ENCODE data around the gene RHAG. TPM values are rescaled to one million over a fixed set of nuclear protein-coding genes. Genes with fewer than 3 reads are reported as not detected.
"Not testable (repeated sequence)": the region's sequence is repeated elsewhere in the genome, so short reads cannot be mapped to it uniquely, and the experiment has no call there.

RHAG gene
- total RNA-seq, 1 experiment from 2014 or later = not detected

DNA sequence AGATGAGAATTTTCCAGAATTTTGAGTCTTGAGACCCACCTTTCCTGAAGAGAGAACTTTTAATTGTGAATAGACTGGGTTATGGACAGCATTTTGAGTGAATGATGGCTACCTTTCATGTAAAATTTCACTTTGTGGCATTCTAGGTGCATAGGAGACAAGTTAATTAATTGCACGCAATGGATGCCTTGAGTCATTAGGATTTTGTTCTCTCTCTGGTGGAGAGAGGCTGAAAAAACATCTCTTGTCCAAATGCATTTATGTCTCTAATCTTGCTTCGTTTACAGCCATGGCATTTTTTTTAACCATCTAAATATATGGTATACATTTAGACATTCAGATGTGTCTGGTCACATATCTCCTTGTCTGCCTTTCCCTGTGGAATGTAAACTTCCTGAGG is 3.1 kb downstream of the RHAG start:
- no TSS peak for BruUV-seq (replicated peaks)
- TF ChIP-seq, protein P1, sequence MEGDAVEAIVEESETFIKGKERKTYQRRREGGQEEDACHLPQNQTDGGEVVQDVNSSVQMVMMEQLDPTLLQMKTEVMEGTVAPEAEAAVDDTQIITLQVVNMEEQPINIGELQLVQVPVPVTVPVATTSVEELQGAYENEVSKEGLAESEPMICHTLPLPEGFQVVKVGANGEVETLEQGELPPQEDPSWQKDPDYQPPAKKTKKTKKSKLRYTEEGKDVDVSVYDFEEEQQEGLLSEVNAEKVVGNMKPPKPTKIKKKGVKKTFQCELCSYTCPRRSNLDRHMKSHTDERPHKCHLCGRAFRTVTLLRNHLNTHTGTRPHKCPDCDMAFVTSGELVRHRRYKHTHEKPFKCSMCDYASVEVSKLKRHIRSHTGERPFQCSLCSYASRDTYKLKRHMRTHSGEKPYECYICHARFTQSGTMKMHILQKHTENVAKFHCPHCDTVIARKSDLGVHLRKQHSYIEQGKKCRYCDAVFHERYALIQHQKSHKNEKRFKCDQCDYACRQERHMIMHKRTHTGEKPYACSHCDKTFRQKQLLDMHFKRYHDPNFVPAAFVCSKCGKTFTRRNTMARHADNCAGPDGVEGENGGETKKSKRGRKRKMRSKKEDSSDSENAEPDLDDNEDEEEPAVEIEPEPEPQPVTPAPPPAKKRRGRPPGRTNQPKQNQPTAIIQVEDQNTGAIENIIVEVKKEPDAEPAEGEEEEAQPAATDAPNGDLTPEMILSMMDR (IDR thresholded peaks at IDR 0.05; ENCODE audit: unreplicated experiment) = no peak
- CTCF ChIA-PET = no interaction called here
- Mint-ChIP-seq H3K4me3 (ENCODE audit: low read depth, unreplicated experiment) (no peak overlapping the region), H3K36me3 (ENCODE audit: insufficient read depth, unreplicated experiment) (no peaks in the 10 kb centered on the region), H3K9me3 (ENCODE audit: low read depth, unreplicated experiment) (peaks cover under 1% of the 10 kb centered on the region), H3K4me1 (ENCODE audit: low read depth, unreplicated experiment) (peaks cover 10% of the 10 kb centered on the region), H3K27ac (ENCODE audit: unreplicated experiment) (no peak overlapping the region), H3K27me3 (ENCODE audit: unreplicated experiment) (no peaks in the 10 kb centered on the region)
- DNase-seq = no peak
- intact Hi-C loops (cut with micrococcal nuclease; ENCODE audit: unreplicated experiment) = no loop called here

- no peaks in the 10 kb centered on the region for H3K27me3 Mint-ChIP-seq (ENCODE audit: unreplicated experiment)
- DNase-seq = no peak
- no TSS peak for BruUV-seq (replicated peaks)
- intact Hi-C loops (cut with micrococcal nuclease; ENCODE audit: unreplicated experiment) = no loop called here
- CTCF ChIA-PET = interaction anchor here (0.6 kb wide), 1 partner anchor 20 kb away, joined by 3 read pairs; no protein-coding TSS in a partner anchor
- peaks cover 10% of the 10 kb centered on the region for H3K4me1 Mint-ChIP-seq (ENCODE audit: low read depth, unreplicated experiment)
- H3K27ac Mint-ChIP-seq (ENCODE audit: unreplicated experiment) = no peak overlapping the region
- no peak overlapping the region for H3K4me3 Mint-ChIP-seq (ENCODE audit: low read depth, unreplicated experiment)
- no peaks in the 10 kb centered on the region for H3K36me3 Mint-ChIP-seq (ENCODE audit: insufficient read depth, unreplicated experiment)
- peaks cover 2% of the 10 kb centered on the region for H3K9me3 Mint-ChIP-seq (ENCODE audit: low read depth, unreplicated experiment)
- TF ChIP-seq, protein P1 (IDR thresholded peaks at IDR 0.05; ENCODE audit: unreplicated experiment) = no peak
These were observed 3.9 kb downstream of the RHAG start for GRCh38 chr6:49632727-49633126.

- H3K9me3 Mint-ChIP-seq (ENCODE audit: low read depth, unreplicated experiment); DNase-seq; H3K4me1 Mint-ChIP-seq (ENCODE audit: low read depth, unreplicated experiment); H3K27ac Mint-ChIP-seq (ENCODE audit: unreplicated experiment); BruUV-seq (replicated peaks); intact Hi-C loops (cut with micrococcal nuclease; ENCODE audit: unreplicated experiment); CTCF ChIA-PET; H3K4me3 Mint-ChIP-seq (ENCODE audit: low read depth, unreplicated experiment); H3K36me3 Mint-ChIP-seq (ENCODE audit: insufficient read depth, unreplicated experiment); H3K27me3 Mint-ChIP-seq (ENCODE audit: unreplicated experiment): not testable (repeated sequence)
These were observed 7.1 kb downstream of the RHAG start for GRCh38 chr6:49629485-49630088.

GRCh38 chr6:49626811-49627210 is 9.8 kb downstream of the RHAG start:
- Mint-ChIP-seq H3K9me3 (ENCODE audit: low read depth, unreplicated experiment) (peaks cover 7% of the 10 kb centered on the region), H3K36me3 (ENCODE audit: insufficient read depth, unreplicated experiment) (no peaks in the 10 kb centered on the region), H3K27me3 (ENCODE audit: unreplicated experiment) (no peaks in the 10 kb centered on the region), H3K4me3 (ENCODE audit: low read depth, unreplicated experiment) (no peak overlapping the region), H3K4me1 (ENCODE audit: low read depth, unreplicated experiment) (peaks cover 8% of the 10 kb centered on the region), H3K27ac (ENCODE audit: unreplicated experiment) (no peak overlapping the region)
- intact Hi-C loops (cut with micrococcal nuclease; ENCODE audit: unreplicated experiment) = no loop called here
- TF ChIP-seq, protein P1 (IDR thresholded peaks at IDR 0.05; ENCODE audit: unreplicated experiment) = no peak
- no TSS peak for BruUV-seq (replicated peaks)
- CTCF ChIA-PET = no interaction called here
- DNase-seq = no peak

DNA sequence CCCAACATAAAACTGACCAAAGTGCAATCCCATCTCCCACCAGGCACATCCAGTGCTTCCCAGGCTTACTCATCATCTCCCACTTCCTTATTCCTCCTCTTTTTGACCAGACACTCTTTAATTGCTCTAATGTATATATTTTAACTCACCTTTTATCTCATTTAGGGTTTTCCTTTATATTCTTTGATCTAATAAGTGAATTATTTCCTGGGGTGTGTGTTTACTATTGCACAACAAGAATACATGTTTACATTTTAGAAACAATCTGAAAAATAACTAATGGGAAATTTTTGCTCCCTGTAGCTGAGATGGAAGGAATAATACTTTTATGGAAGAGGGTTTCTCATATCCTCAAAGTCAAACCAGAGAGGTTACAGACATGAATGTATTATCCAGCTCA is 18.4 kb downstream of the RHAG start:
- DNase-seq = no peak
- CTCF ChIA-PET = no interaction called here
- TF ChIP-seq, protein P1 (IDR thresholded peaks at IDR 0.05; ENCODE audit: unreplicated experiment) = no peak
- H3K36me3 Mint-ChIP-seq (ENCODE audit: insufficient read depth, unreplicated experiment) = no peaks in the 10 kb centered on the region
- peaks cover 13% of the 10 kb centered on the region for H3K4me1 Mint-ChIP-seq (ENCODE audit: low read depth, unreplicated experiment)
- BruUV-seq (replicated peaks) = no TSS peak
- no peaks in the 10 kb centered on the region for H3K9me3 Mint-ChIP-seq (ENCODE audit: low read depth, unreplicated experiment)
- no peaks in the 10 kb centered on the region for H3K27me3 Mint-ChIP-seq (ENCODE audit: unreplicated experiment)
- H3K27ac Mint-ChIP-seq (ENCODE audit: unreplicated experiment) = no peak overlapping the region
- no peak overlapping the region for H3K4me3 Mint-ChIP-seq (ENCODE audit: low read depth, unreplicated experiment)
- intact Hi-C loops (cut with micrococcal nuclease; ENCODE audit: unreplicated experiment) = no loop called here

DNA sequence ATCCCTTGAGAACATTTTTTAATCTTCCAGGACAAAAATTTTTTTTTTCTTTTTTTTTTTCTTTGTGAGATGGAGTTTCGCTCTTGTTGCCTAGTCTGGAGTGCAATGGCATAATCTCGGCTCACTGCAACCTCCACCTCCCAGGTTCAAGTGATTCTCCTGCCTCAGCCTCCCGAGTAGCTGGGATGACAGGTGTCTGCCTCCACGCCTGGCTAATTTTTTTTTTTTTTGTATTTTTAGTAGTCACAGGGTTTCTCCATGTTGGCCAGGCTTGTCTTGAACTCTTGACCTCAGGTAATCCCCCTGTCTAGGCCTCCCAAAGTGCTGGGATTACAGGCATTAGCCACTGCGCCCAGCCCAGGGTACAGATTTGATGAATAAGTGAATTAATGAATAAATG is 22.5 kb downstream of the RHAG start:
- intact Hi-C loops (cut with micrococcal nuclease; ENCODE audit: unreplicated experiment); DNase-seq; H3K27me3 Mint-ChIP-seq (ENCODE audit: unreplicated experiment); H3K9me3 Mint-ChIP-seq (ENCODE audit: low read depth, unreplicated experiment); CTCF ChIA-PET; H3K4me3 Mint-ChIP-seq (ENCODE audit: low read depth, unreplicated experiment); H3K27ac Mint-ChIP-seq (ENCODE audit: unreplicated experiment); H3K36me3 Mint-ChIP-seq (ENCODE audit: insufficient read depth, unreplicated experiment); BruUV-seq (replicated peaks): not testable (repeated sequence)
- H3K4me1 Mint-ChIP-seq (ENCODE audit: low read depth, unreplicated experiment) = peaks cover 14% of the 10 kb centered on the region

All from Calu3 (cell line).